Dermis microvascular lymphatic vessel endothelial cell (primary cell): Measurements from ENCODE around the gene CH25H. TPM values are rescaled to one million over a fixed set of nuclear protein-coding genes. Genes with fewer than 3 reads are reported as not detected.

Source experiments
- DNase-seq, 2 donors: peaks; one replicate each; pipeline versions ENCODE4 v3.0.0 to v3.0.0-alpha.2; 2010; ENCODE audit warnings: low read depth in 2 of 2
- total RNA-seq: library from RNA; depleted of rRNA; stranded (reverse); fragments of >200 nt; gene quantifications from 2 replicates; pipeline ENCODE4 v1.2.1, GENCODE V29; 2014

CH25H gene
- total RNA-seq, 1 donor from 2014 or later, result 3.6 TPM

DNA sequence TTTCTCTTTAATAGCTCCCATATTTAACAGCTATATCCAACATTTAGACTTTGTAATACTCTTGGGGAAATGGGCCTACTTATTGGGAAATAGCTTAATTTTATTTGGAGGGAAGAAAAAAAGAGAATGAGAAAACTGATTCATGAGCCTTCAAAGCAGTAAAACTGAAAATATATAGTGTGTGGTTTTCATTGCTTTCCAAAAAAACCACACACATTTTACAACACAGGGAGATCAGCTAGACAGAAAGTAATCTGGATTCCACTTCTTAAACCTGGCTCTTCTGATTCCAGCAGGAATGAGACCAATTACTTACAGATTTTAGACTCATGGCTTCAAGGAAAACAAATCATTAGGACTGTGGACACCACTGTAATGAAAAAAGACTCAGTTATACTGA, 48.7 kb downstream of the CH25H start:
- no peak for DNase-seq

GRCh38 chr10:89156161-89156835, 50.8 kb downstream of the CH25H start:
- no peak for DNase-seq

Other genes with a start within 250 kb of the CH25H start
- 5.8 and 7.6 TPM in 2 replicates for gene FAS, start 216.5 kb downstream of the CH25H start, total RNA-seq
- 62.5 and 142 TPM in 2 replicates for gene LIPA, start 44.5 kb upstream of the CH25H start, total RNA-seq
- gene IFIT2, start 94.7 kb upstream of the CH25H start, total RNA-seq, result 6.5 and 27.3 TPM in 2 replicates
- gene IFIT3, start 120.7 kb upstream of the CH25H start, total RNA-seq, result 7.3 and 15.7 TPM in 2 replicates
- gene IFIT1B, start 170.7 kb upstream of the CH25H start, total RNA-seq, result not detected in 2 replicates
- gene IFIT1, start 185.3 kb upstream of the CH25H start, total RNA-seq, result 1.0 and 1.8 TPM in 2 replicates
- gene IFIT5, start 207.3 kb upstream of the CH25H start, total RNA-seq, result 5.9 and 16.9 TPM in 2 replicates